DND-41 (cell line): ENCODE data around the gene ZIK1.

Experiments used
- ATAC-seq: fragments of 200-7000 bp; cut with Tn5 transposase; 3 replicates; pipeline ENCODE4 v1.9.1; 2021; ENCODE audit warnings: low read depth; ENCODE audit not compliant: insufficient read depth
- DNase-seq: peaks from one replicate; pipeline ENCODE4 v3.0.0-alpha.2; 2020
- H2AFZ ChIP-seq: 2 replicates; pipeline ENCODE4 v1.6.0; 2012; ENCODE audit warnings: low read depth, low read length
- H3K27ac ChIP-seq: 2 replicates; pipeline ENCODE4 v1.5.1; 2012; ENCODE audit warnings: low read length, inconsistent platforms
- H3K27me3 ChIP-seq: fragments of 200-600 bp; sonication (generic); 2 replicates; pipeline ENCODE4 v1.6.0; 2012; ENCODE audit warnings: low read length, mild to moderate bottlenecking, inconsistent platforms; ENCODE audit not compliant: insufficient read depth, poor library complexity
- H3K36me3 ChIP-seq: 2 replicates; pipeline ENCODE4 v1.5.1; 2012; ENCODE audit warnings: low read length, inconsistent platforms; ENCODE audit not compliant: insufficient read depth
- H3K4me1 ChIP-seq: 2 replicates; pipeline ENCODE4 v1.5.1; 2012; ENCODE audit warnings: mild to moderate bottlenecking, low read length; ENCODE audit not compliant: insufficient read depth
- H3K4me2 ChIP-seq: 2 replicates; pipeline ENCODE4 v1.6.0; 2012; ENCODE audit warnings: mild to moderate bottlenecking, moderate library complexity, low read length, inconsistent platforms; ENCODE audit not compliant: insufficient read depth
- H3K4me3 ChIP-seq, 2 experiments: fragments of 200-600 bp in 1 of 2; shearing (Covaris generic) in 1 of 2; 2 replicates each; pipeline ENCODE4 v1.5.1; 2012 to 2016; ENCODE audit warnings: inconsistent platforms in 2 of 2, low read length in 2 of 2, mild to moderate bottlenecking in 2 of 2, low read depth in 1 of 2, moderate library complexity in 1 of 2
- H3K79me2 ChIP-seq: 2 replicates; pipeline ENCODE4 v1.6.0; 2012; ENCODE audit warnings: low read length, inconsistent platforms; ENCODE audit not compliant: insufficient read depth
- H3K9ac ChIP-seq: 2 replicates; pipeline ENCODE4 v1.6.0; 2012; ENCODE audit warnings: low read depth, mild to moderate bottlenecking, inconsistent platforms, low read length, moderate library complexity
- H3K9me3 ChIP-seq: 2 replicates; pipeline ENCODE4 v1.5.1; 2012; ENCODE audit warnings: low read length, moderate library complexity, mild to moderate bottlenecking, inconsistent platforms; ENCODE audit not compliant: insufficient read depth, severe bottlenecking
- H4K20me1 ChIP-seq: 2 replicates; pipeline ENCODE4 v1.6.0; 2012; ENCODE audit warnings: low read length; ENCODE audit not compliant: insufficient read depth
- CTCF ChIP-seq: IDR thresholded peaks from 2 replicates; pipeline ENCODE4 v1.5.1; 2012; ENCODE audit warnings: borderline replicate concordance, low read length, moderate library complexity, mild to moderate bottlenecking; ENCODE audit not compliant: poor library complexity, severe bottlenecking; ENCODE audit errors: extremely low read depth
- EZH2 ChIP-seq: IDR thresholded peaks from 3 replicates; pipeline ENCODE4 v1.6.1; 2012; ENCODE audit warnings: borderline replicate concordance, low read depth, mild to moderate bottlenecking, moderate library complexity, low read length, inconsistent platforms; ENCODE audit not compliant: severe bottlenecking

Gene ZIK1

GRCh38 chr19:57552432-57552831, 31.5 kb upstream of the ZIK1 start:
- H3K9me3 ChIP-seq, result peaks cover 22% of the 10 kb centered on the region
- H3K36me3 ChIP-seq, result peaks cover 96% of the 10 kb centered on the region
- no peak overlapping the region for H3K9ac ChIP-seq
- no peaks in the 10 kb centered on the region for H3K4me1 ChIP-seq
- H3K79me2 ChIP-seq, result peaks cover 15% of the 10 kb centered on the region
- no peaks in the 10 kb centered on the region for H4K20me1 ChIP-seq
- no peak for TF ChIP-seq EZH2
- TF ChIP-seq CTCF, result no peak
- H3K27me3 ChIP-seq, result no peaks in the 10 kb centered on the region
- no peak overlapping the region for H3K4me3 ChIP-seq
- DNase-seq (no peak), ATAC-seq (no peak)
- H3K27ac ChIP-seq, result no peak overlapping the region
- H2AFZ ChIP-seq, result no peak overlapping the region
- no peak overlapping the region for H3K4me2 ChIP-seq

GRCh38 chr19:57557659-57558058, 26.3 kb upstream of the ZIK1 start:
- DNase-seq (no peak), ATAC-seq (no peak)
- TF ChIP-seq EZH2, result no peak
- TF ChIP-seq CTCF, result no peak
- Histone ChIP-seq H3K79me2 (peaks cover 43% of the 10 kb centered on the region), H2AFZ (no peak overlapping the region), H3K4me2 (peak overlapping the region; percentile 93; the same call in 1 of the 2 replicates), H3K27me3 (no peaks in the 10 kb centered on the region), H3K9me3 (peaks cover 22% of the 10 kb centered on the region), H3K27ac (no peak overlapping the region), H4K20me1 (peaks cover 2% of the 10 kb centered on the region; the same call in 1 of the 2 replicates), H3K4me1 (peaks cover 23% of the 10 kb centered on the region), H3K9ac (no peak overlapping the region), H3K36me3 (peaks cover 51% of the 10 kb centered on the region), H3K4me3 (peak overlapping the region in 1 of 2 experiments; percentile 96; a peak in 2 of 4 replicates)

GRCh38 chr19:57558525-57558924, 25.4 kb upstream of the ZIK1 start:
- H3K4me1 ChIP-seq, result peaks cover 23% of the 10 kb centered on the region
- peak overlapping the region; percentile 88 for H3K27ac ChIP-seq
- peaks cover 2% of the 10 kb centered on the region; the same call in 1 of the 2 replicates for H4K20me1 ChIP-seq
- H3K4me2 ChIP-seq, result peak overlapping the region; percentile 93
- H3K36me3 ChIP-seq, result peaks cover 43% of the 10 kb centered on the region
- H3K9me3 ChIP-seq, result peaks cover 24% of the 10 kb centered on the region
- peak overlapping the region; percentile 94; the same call in 1 of the 2 replicates for H2AFZ ChIP-seq
- peak overlapping the region; percentile 73 to 96; a peak in 3 of 4 replicates for H3K4me3 ChIP-seq
- H3K9ac ChIP-seq, result peak overlapping the region; percentile 85
- H3K27me3 ChIP-seq, result no peaks in the 10 kb centered on the region
- no peak for DNase-seq
- ATAC-seq, result peak; percentile 3; the same call in 1 of the 3 replicates
- H3K79me2 ChIP-seq, result peaks cover 43% of the 10 kb centered on the region
- no peak for TF ChIP-seq EZH2
- peak; percentile 16 for TF ChIP-seq CTCF
